Measurements from ENCODE around the gene ARL3. TPM values are rescaled to one million over a fixed set of nuclear protein-coding genes. Genes with fewer than 3 reads are reported as not detected.
"Not testable (repeated sequence)": the region's sequence is repeated elsewhere in the genome, so short reads cannot be mapped to it uniquely, and the experiment has no call there.

The ARL3 gene
- total RNA-seq, 1 experiment from 2014 or later: 12.1 TPM

DNA sequence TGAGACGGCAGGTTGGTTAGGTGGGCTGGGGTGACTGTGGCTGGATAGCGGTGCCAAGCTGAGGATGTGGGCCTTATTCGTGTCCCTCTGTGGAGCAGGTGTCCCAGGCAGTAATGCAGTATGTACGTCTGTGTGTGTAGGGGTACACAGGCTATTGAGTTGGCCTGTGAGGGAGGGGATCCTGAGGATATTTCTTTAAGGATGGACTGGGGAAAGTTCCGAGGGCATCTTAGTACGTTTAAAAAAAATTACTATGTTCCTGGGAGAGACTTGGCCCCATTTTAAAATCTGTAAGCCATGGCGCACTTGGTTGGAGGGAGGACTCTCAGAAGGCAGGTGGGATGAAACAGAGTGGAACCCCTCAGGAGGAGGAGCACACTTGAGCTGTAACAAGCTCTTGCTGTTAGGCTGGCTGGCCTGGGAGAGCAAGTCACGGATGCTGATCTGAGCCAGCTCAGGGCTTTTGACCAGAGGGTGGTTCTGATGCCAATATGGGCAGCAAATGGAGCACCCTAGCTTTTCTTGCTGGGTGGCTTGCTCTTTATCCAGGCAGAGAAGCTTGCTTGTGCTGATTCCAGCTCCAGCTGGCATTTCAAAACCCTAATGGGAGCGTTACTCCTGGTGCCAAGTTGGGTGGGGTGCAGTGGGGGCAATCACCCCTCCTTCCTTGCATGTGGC, 30.3 kb upstream of the ARL3 start:
- Histone ChIP-seq H3K4me1 (replicated peaks) (peaks cover 25% of the 10 kb centered on the region), H3K27me3 (replicated peaks) (no peaks in the 10 kb centered on the region; the same call in 1 of the 2 replicates), H3K36me3 (peaks cover 9% of the 10 kb centered on the region), H3K9me3 (replicated peaks) (peaks cover 8% of the 10 kb centered on the region), H3K4me3 (peak overlapping the region; percentile 76), H3K27ac (peak overlapping the region; percentile 65; the same call in 1 of the 2 replicates)
- DNase-seq (ENCODE audit: low read depth in 1 of 2, low spot score in 2 of 2): no peak

DNA sequence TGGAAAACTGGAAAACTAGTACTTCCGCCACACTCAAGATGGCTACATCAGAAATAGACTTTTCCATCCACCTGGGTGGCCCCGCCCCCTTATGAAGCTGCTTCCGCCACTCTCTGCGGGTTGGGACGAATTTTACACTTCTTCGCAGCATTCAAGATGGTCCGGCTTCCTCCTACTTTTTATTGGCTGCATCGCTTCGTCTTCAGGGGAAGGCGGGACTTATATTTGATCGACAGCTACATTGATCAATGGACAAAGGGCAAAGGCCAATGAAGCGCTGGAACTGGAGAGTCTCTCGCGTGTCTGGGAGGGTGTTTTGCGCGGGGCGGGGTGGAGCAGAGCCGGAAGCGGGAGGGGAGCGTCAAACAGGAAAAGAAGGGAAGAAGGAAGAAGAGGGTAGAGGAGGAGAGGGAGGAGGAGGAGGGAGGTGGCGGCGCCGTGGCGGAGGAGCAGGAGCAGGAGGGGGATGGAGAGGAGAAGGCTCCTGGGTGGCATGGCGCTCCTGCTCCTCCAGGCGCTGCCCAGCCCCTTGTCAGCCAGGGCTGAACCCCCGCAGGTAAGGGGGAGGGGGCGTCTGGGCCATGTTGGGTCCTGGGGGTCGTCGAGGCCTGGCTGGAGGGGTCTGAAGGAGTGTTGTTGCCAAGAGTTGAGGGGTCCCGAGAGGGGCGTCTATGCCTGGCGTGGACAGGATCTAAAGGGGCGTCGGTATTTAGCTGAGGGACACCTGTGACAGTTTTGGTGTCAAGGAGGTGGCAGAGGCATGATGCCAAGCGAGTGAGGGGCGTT, 29.6 kb upstream of the ARL3 start, which contains the start of gene WBP1L:
WBP1L (plus strand) TSS at position 361 of the 786 bp plus-strand sequence; CDS start at position 467, 106 bp downstream.
- Histone ChIP-seq H3K36me3 (peaks cover 9% of the 10 kb centered on the region), H3K27ac (peak within 1 kb of the TSS; percentile 65), H3K4me3 (peak within 1 kb of the TSS; percentile 76), H3K9me3 (replicated peaks) (peaks cover 8% of the 10 kb centered on the region), H3K4me1 (replicated peaks) (peaks cover 25% of the 10 kb centered on the region), H3K27me3 (replicated peaks) (no peaks in the 10 kb centered on the region; the same call in 1 of the 2 replicates)
- DNase-seq (ENCODE audit: low read depth in 1 of 2, low spot score in 2 of 2): peak; percentile 97 to 99

DNA sequence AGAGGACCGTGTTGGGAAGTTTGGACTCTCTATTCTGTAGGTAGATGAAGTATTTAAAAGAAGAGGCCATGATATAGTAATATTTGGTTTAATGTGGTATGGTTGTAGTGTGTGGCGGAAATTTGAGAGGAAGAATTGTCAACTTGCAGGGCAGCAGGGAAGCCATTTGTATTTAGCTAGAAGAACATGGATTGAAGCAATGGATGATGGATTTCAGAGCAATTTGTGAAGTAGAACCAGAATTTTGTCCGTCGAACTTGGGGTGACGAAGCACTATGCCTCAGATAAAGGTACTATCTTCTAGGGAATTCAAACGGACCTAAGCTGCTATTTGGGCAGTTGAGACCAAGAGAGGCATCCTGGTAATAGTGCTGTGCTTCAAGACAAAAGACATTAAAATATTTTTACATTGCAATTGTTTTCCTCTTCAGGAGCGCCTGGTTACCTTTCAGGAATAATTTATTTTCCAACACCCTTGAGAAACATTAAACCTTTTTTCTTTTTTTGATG, 28.9 kb upstream of the ARL3 start:
- peaks cover 9% of the 10 kb centered on the region for H3K36me3 ChIP-seq
- no peak for DNase-seq (ENCODE audit: low read depth in 1 of 2, low spot score in 2 of 2)
- H3K27me3 ChIP-seq (replicated peaks): no peaks in the 10 kb centered on the region; the same call in 1 of the 2 replicates
- H3K4me1 ChIP-seq (replicated peaks): peaks cover 25% of the 10 kb centered on the region
- H3K4me3 ChIP-seq: peak overlapping the region; percentile 76
- H3K9me3 ChIP-seq (replicated peaks): peaks cover 8% of the 10 kb centered on the region
- peak overlapping the region; percentile 56 for H3K27ac ChIP-seq

DNA sequence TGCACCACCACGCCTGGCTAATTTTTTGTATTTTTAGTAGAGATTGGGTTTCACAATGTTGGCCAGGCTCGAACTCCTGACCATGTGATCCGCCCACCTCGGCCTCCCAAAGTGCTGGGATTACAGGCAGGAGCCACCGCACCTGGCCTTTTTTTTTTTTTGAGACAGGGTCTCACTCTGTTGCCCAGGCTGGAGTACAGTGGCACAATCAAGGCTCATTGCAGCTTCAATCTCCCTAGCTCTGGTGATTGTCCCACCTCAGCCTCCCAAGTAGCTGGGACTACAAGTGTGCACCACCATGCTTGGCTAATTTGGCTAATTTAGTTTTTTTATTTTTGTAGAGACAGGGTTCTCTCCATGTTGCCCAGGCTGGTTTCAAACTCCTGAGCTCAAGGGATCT, 28.1 kb upstream of the ARL3 start:
- H3K4me3 ChIP-seq; H3K36me3 ChIP-seq; H3K27ac ChIP-seq; H3K27me3 ChIP-seq (replicated peaks); H3K9me3 ChIP-seq (replicated peaks); DNase-seq (ENCODE audit: low read depth in 1 of 2, low spot score in 2 of 2): not testable (repeated sequence)
- H3K4me1 ChIP-seq (replicated peaks): peaks cover 25% of the 10 kb centered on the region

GRCh38 chr10:102741726-102742237, 27.6 kb upstream of the ARL3 start:
- H3K36me3 ChIP-seq: peaks cover 9% of the 10 kb centered on the region
- H3K9me3 ChIP-seq (replicated peaks): peaks cover 8% of the 10 kb centered on the region
- no peaks in the 10 kb centered on the region; the same call in 1 of the 2 replicates for H3K27me3 ChIP-seq (replicated peaks)
- no peak for DNase-seq (ENCODE audit: low read depth in 1 of 2, low spot score in 2 of 2)
- no peak overlapping the region for H3K27ac ChIP-seq
- H3K4me3 ChIP-seq: no peak overlapping the region
- H3K4me1 ChIP-seq (replicated peaks): peaks cover 25% of the 10 kb centered on the region

DNA sequence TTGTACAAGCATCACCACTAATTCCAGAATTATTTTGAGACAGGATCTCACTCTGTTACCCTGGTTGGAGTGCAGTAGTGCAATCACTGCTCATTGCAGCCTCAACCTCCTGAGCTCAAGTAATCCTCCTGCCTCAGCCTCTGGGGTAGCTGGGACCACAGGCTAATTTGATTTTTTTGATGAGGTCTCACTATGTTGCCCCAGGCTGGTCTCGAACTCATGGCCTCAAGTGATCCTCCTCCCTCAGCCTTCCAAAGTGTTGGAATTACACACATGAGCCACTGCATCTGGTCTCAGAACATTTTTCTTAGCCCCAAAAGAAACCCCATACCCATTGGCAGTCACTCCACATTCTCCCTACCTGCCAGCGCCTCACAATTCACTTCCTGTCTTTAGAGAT, 26.0 kb upstream of the ARL3 start:
- H3K9me3 ChIP-seq (replicated peaks): peaks cover 8% of the 10 kb centered on the region
- no peak overlapping the region for H3K27ac ChIP-seq
- H3K36me3 ChIP-seq: peaks cover 9% of the 10 kb centered on the region
- DNase-seq (ENCODE audit: low read depth in 1 of 2, low spot score in 2 of 2): no peak
- H3K4me1 ChIP-seq (replicated peaks): peaks cover 15% of the 10 kb centered on the region
- no peaks in the 10 kb centered on the region; the same call in 1 of the 2 replicates for H3K27me3 ChIP-seq (replicated peaks)
- no peak overlapping the region for H3K4me3 ChIP-seq

- no peak overlapping the region for H3K4me3 ChIP-seq
- H3K9me3 ChIP-seq (replicated peaks): 0 out of 2 replicates have a peak, but pooled peaks cover 3% of the 10 kb centered on the region
- H3K36me3 ChIP-seq: peaks cover 8% of the 10 kb centered on the region
- H3K27ac ChIP-seq: no peak overlapping the region
- peaks cover 5% of the 10 kb centered on the region for H3K4me1 ChIP-seq (replicated peaks)
- no peak for DNase-seq (ENCODE audit: low read depth in 1 of 2, low spot score in 2 of 2)
- no peaks in the 10 kb centered on the region; the same call in 1 of the 2 replicates for H3K27me3 ChIP-seq (replicated peaks)
Observed at GRCh38 chr10:102738692-102739121, 24.5 kb upstream of the ARL3 start.

DNA sequence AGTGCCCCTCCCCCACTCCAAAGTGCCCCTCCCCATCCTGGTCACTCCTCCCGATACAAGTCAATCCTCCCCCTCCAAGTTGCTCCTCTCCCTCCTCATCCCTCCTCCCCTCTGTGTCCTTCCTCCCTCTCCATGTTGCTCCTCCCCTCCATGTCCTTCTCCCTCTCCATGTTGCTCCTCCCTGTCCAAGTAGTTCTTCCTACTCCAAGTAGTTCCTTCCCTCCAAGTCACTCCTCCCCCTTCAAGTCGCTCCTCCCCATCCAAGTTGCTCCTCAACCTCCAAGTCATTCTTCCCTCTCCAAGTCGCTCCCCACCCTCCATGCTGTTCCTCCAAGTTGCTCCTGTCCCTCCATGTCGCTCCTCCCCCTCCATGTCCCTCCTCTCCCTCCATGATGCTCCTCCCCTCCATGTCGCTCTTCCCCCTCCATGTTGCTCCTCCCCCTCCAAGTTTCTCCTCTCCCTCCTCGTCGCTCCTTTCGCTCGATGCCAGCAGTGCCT, 20.9 kb upstream of the ARL3 start:
- Histone ChIP-seq H3K9me3 (replicated peaks) (no peaks in the 10 kb centered on the region), H3K27ac (no peak overlapping the region), H3K27me3 (replicated peaks) (no peaks in the 10 kb centered on the region), H3K36me3 (0 out of 2 replicates have a peak, but pooled peaks cover 7% of the 10 kb centered on the region), H3K4me3 (no peak overlapping the region), H3K4me1 (replicated peaks) (no peaks in the 10 kb centered on the region)
- DNase-seq (ENCODE audit: low read depth in 1 of 2, low spot score in 2 of 2): no peak

DNA sequence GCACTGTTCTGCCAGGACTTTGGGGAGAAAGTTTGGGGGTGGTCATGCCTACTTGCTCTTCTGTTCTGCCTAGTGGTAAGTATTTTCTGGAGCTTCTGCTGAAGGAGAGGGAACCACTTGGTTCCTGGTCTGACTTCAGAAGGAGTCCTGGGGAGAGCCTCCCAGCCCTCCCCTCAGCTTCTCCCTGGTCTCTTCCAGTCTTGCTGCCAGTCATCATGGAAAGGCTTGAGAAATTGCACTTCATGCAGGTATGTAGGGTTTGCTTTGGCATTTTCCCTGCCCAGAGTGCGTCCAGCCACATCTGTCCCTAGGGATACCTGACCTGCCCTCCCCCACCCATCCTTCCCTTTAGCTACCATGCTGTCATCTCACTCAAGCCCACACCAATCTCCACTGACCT, 18.5 kb upstream of the ARL3 start:
- Histone ChIP-seq H3K9me3 (replicated peaks) (no peaks in the 10 kb centered on the region), H3K27me3 (replicated peaks) (no peaks in the 10 kb centered on the region), H3K4me3 (no peak overlapping the region), H3K4me1 (replicated peaks) (no peaks in the 10 kb centered on the region), H3K27ac (no peak overlapping the region), H3K36me3 (peaks cover 16% of the 10 kb centered on the region; the same call in 1 of the 2 replicates)
- no peak for DNase-seq (ENCODE audit: low read depth in 1 of 2, low spot score in 2 of 2)

GRCh38 chr10:102731222-102731800, 17.1 kb upstream of the ARL3 start:
- Histone ChIP-seq H3K27ac (no peak overlapping the region), H3K4me3 (no peak overlapping the region), H3K27me3 (replicated peaks) (no peaks in the 10 kb centered on the region), H3K36me3 (peaks cover 16% of the 10 kb centered on the region; the same call in 1 of the 2 replicates), H3K9me3 (replicated peaks) (no peaks in the 10 kb centered on the region), H3K4me1 (replicated peaks) (no peaks in the 10 kb centered on the region)
- no peak for DNase-seq (ENCODE audit: low read depth in 1 of 2, low spot score in 2 of 2)

DNA sequence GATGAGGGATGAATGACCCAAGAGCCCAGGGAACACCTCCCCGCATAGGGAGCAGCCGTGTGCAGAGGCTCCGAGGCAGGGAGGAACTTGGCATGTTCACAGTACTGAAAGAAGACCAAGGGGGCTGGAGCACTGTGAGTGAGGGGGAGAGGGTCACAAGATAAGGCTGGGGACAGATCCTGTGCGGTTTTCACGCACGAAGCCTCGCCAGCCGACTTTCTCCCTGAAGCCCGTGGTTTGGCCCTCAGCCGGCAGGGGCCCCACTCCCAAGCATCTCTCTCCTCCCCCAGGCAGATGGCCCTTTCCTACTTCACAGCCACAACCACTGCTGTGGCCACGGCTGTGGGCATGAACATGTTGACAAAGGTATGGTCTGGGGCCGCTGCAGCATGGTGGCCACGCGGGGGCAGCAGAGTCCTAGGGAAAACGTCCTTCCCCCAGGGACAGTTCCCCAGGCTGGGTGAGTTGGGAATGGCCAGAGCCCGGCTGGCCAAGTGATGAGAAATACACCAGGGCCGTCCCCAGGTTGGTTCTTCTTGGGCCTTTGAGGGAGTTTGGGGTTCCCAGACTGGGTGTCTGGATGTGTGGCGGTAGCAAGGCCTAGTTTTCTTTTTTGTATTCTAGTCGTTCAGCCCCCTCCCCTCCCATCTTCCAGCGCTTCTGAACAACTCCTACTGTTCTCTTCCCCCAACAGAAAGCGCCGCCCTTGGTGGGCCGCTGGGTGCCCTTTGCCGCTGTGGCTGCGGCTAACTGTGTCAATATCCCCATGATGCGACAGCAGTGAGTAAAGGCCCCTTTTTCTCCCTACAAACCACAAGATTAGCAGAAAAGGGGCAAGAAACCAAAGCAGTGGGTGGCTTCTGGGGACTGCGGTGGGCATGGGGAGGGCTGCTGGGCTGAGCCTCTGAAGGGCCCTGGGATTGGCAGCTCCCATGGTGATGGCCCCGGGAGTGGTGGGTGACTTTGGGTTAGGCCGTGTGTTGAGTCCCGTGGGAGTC, 15.1 kb upstream of the ARL3 start:
- no peaks in the 10 kb centered on the region for H3K4me1 ChIP-seq (replicated peaks)
- no peaks in the 10 kb centered on the region for H3K9me3 ChIP-seq (replicated peaks)
- DNase-seq (ENCODE audit: low read depth in 1 of 2, low spot score in 2 of 2): peak; percentile 64 to 87
- no peak overlapping the region for H3K4me3 ChIP-seq
- no peaks in the 10 kb centered on the region for H3K27me3 ChIP-seq (replicated peaks)
- H3K27ac ChIP-seq: no peak overlapping the region
- H3K36me3 ChIP-seq: peaks cover 16% of the 10 kb centered on the region; the same call in 1 of the 2 replicates

DNA sequence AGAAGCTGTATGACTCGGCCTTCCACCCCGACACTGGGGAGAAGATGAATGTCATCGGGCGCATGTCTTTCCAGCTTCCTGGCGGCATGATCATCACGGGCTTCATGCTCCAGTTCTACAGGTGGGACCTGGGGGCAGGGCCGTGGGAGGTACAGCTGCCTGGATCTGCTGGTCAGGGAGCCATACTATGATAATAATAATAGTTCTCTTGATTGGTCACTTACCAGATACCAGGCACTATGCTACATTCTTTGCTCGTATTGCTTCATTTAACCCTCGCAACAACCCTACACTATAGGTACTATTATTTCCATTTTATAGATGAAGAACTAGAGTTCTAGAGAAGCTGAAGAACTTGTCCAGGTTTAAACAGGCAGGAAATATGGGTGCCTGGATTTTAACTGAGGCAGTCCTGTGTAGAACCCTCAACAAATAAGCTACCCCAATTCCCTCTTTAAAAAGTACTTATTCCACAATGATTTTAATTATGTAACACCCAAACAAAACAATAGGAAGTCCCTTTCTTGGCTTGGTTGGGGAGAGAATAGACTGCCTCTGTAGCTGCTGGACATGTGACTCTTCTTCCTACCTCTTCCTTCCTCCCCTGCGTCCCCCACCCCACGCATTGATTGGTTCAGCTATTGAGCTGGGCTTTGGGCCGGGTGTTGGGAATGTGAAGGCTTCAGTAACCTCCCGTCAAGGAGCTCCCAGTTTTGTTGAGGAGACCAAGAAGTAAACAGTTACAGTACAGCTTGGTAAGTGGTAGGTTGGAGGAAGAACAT, 13.0 kb upstream of the ARL3 start:
- no peak overlapping the region for H3K27ac ChIP-seq
- H3K9me3 ChIP-seq (replicated peaks): 0 out of 2 replicates have a peak, but pooled peaks cover 2% of the 10 kb centered on the region
- peaks cover 4% of the 10 kb centered on the region for H3K4me1 ChIP-seq (replicated peaks)
- H3K4me3 ChIP-seq: no peak overlapping the region
- H3K36me3 ChIP-seq: peaks cover 15% of the 10 kb centered on the region; the same call in 1 of the 2 replicates
- no peaks in the 10 kb centered on the region for H3K27me3 ChIP-seq (replicated peaks)
- DNase-seq (ENCODE audit: low read depth in 1 of 2, low spot score in 2 of 2): no peak

Measured in SJSA1 (cell line).